ENCODE measurements around the gene CCDC40.

Gene CCDC40

GRCh38 chr17:80133626-80133970 lies 97.2 kb downstream of the CCDC40 start:
- DNase-seq (ENCODE audit: low read depth in 3 of 3, low spot score in 1 of 3), result no peak

- no peak for DNase-seq (ENCODE audit: low read depth in 3 of 3, low spot score in 1 of 3)
Observed at GRCh38 chr17:80137131-80137530, 100.7 kb downstream of the CCDC40 start.

DNA sequence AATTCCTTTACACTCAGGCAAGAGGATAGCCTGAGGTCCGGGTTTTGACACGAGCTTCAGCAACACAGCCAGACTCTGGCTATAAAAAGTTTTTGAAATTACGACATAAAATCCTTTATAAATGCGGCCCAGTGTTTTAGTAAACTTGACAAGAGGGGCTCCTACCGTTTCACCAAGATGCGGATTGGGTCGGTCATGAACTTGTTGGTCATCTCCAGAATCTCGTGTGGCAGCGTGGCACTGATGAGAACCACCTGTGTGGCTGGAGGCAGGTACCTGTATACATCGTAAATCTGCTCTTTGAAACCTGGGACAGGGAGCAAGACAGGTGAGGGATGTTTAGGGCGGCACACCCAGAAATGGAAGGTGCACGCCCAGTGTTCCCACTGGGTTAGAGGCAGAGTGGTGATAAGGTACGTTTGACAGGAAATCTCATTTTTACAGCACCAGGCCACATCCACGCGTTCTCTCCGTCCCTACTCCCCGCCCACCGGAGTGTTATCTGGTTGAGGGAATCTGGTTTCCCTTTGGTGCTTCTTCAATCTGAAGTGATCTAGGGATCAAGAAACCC lies 102.5 kb downstream of the CCDC40 start:
- no peak for DNase-seq (ENCODE audit: low read depth in 3 of 3, low spot score in 1 of 3)

DNA sequence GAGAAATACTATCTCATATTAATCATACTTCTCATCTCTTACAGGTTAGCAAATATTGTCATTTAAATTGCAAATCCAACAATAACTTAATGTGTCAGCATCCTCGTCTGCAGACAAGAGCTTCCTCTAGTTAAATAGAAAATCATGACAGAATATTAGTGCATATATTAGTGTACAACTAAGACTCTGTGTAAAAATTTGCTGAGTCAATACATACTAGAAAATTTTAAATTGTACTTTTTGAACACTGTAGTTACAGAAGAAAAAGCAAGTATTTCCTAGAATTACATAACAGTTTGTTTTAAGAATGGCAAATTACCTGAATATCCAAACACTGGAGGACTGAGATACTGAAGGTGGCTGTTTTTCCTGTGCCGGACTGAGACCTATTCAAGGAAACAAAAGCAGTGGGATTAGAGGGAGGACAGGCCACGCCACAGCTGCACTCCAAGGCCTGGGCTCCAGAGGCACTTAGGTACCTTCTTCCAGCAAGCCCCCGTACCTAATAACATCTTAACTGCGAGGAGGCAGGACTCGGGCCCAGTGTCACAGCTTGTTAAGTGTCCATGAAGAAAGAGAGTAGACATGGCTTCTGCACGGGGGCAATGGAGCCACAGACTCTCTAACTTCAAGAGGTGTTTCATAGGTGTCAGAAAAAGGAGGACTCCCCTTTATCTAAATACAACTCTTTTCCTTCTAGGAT lies 105.2 kb downstream of the CCDC40 start:
- no peak for DNase-seq (ENCODE audit: low read depth in 3 of 3, low spot score in 1 of 3)

- DNase-seq (ENCODE audit: low read depth in 3 of 3, low spot score in 1 of 3), result no peak
Observed at GRCh38 chr17:80142929-80143328, 106.5 kb downstream of the CCDC40 start.

DNA sequence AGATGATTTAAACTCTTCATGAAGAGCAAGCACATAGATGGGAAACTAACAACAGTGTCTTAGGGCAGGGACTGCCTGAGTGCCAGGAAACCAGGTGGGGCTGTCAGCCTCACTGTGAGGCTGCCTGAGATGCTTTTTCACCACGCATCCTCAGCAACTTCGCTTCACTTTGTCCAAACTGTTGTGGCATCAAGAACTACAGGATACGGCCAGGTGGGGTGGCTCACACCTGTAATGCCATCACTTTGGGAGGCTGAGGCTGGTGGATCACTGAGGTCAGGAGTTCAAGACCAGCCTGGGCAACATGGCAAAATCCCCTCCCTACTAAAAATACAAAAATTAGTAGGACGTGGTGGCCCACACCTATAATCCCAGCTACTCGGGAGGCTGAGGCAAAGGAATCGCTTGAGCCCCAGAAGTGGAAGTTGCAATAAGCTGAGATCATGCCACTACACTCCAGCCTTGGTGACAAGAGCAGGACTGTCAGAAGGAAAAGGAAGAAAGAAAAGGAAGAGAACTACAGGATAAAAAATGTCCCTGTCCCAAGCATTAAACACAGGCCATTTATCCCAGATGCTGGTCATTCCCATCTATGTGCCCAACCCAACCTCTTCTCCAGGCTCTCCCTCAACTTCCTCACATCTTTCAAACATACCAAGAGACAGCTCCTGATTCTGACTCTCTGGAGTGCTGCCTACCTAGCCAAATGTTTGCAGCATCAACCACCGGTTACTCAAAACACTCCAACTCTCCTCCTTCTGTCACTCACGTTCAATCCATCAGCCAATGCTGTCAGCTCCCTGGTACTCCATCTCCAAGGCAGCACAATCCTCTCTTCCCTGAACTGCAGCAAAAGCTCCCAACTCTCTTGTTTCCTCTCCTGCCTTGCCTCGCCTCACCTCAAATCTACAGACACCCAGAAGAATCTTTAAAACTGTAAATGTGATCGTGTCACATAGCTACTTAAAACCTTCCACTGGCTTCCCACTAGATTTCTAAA lies 108.9 kb downstream of the CCDC40 start:
- DNase-seq (ENCODE audit: low read depth in 3 of 3, low spot score in 1 of 3), result no peak

DNA sequence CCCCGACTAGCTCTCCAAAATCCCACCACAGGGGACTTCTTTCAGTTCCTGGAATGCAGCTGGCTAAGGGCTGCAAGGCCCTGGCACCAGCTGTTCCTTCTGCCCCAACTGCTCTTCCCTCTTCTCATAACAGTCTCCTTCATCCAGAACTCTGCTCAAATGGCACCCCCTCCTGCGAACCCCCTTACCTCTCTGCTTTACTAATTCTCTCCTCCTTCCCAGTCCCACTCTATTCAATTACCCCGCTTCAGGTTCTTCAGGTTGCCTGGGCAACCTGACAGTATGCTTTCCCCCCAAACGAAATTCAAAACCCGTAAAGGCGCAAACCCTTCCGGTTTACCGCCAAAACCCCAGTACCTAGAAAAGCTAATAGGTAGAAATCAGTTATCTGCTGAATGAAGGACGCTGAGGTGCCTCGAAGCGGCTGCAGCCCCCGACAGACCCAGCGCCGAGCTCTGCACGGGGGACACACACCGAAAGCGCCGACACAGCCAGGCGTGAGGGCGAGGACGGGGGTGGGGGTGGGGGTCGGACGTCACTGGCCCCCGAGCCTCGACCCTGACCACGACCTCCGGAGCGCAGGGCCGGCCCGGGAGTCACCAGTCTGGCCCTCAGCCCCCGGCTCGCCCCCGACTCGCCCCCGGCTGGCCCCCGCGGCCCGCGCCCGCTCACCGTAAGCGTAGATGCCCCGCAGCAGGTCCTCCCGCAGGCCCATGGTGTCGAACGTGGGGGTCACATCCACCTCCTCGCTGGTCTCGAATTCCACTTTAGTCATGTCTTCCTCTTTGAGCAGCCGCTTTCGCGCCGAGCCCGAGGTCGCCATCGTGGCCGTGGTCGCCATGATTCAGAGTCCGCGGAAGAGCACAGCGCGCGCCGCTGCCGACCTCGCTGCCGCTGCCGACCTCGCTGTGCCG lies 109.9 kb downstream of the CCDC40 start:
- no peak for DNase-seq (ENCODE audit: low read depth in 3 of 3, low spot score in 1 of 3)

DNA sequence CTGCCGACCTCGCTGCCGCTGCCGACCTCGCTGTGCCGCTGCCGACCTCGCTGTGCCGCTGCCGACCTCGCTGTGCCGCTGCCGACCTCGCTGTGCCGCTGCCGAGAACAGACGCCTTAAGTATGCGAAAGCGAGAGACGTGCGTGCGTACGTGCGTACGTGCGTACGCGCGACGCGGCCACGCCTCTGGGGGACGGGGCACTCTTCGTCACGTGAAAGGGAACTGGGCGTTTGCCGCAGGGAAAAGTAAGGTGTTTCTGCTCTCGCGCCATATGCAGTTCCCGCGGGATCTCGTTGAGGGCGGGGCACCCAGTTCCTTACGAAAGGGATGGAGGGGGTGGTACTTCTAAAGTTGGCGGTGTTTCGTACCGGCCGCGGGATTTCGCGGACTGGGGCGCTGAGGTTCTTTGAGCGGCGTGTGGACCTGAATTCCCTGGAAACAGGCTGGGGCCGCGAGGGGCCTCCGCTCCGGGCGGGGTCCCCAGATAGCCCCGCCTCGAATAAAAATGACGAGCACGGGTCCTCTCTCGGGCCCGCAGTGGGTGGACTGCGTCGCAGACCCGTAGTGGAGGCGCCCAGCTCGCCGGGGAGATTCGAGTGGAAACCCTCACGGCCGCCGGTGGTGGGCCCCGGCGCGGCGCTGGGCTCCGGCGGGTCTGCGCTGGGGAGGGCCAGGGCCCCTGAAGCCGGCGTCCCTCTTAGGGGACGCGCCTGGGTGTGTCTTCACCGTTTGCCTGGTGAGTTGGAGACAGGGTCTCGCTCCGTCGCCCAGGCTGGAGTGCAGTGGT lies 110.8 kb downstream of the CCDC40 start, which contains the start of gene EIF4A3:
EIF4A3 (minus strand) TSS at position 94 of the 788 bp plus-strand sequence. CDS start 167 bp downstream, outside the sequence.
- peak; percentile 88 to 91 (median 91) for DNase-seq (ENCODE audit: low read depth in 3 of 3, low spot score in 1 of 3)
